ENCODE measurements around the gene HNRNPUL1.

DNA sequence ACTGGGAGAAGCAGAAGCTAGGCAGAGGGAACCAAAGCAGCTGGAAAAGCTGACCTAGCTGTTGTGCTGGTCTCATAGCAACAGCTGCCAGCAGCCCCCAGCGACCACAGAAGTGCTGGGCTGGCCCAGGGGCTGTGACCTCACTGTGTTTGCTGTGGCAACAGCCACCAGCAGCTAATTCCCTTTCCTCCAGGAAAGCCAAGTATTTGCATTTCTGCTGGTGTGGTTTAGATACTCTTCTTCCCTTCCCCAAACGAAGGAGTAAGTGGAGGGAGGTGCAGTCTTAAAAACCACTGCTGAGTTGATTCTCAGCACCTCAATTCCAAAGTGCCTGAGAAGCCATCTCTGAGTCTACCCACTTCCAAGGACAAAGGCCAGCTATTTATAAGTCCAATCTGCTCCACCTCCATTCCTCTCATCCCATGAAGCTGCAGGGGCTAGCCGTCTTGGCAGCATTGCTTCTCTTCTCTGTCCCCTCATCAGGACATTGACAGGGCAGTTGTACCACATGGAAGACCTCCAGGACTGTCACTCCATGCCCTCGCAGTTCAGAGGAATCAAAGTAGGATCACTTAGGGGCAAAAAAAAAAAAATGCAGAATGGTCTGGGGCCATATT lies 34.3 kb downstream of the HNRNPUL1 start:
- TF ChIP-seq, protein P1, sequence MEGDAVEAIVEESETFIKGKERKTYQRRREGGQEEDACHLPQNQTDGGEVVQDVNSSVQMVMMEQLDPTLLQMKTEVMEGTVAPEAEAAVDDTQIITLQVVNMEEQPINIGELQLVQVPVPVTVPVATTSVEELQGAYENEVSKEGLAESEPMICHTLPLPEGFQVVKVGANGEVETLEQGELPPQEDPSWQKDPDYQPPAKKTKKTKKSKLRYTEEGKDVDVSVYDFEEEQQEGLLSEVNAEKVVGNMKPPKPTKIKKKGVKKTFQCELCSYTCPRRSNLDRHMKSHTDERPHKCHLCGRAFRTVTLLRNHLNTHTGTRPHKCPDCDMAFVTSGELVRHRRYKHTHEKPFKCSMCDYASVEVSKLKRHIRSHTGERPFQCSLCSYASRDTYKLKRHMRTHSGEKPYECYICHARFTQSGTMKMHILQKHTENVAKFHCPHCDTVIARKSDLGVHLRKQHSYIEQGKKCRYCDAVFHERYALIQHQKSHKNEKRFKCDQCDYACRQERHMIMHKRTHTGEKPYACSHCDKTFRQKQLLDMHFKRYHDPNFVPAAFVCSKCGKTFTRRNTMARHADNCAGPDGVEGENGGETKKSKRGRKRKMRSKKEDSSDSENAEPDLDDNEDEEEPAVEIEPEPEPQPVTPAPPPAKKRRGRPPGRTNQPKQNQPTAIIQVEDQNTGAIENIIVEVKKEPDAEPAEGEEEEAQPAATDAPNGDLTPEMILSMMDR (IDR thresholded peaks at IDR 0.05; ENCODE audit: low read length) = no peak
- TF ChIP-seq EZH2 (IDR thresholded peaks at IDR 0.05; ENCODE audit: borderline replicate concordance, low read length) = no peak
